ENCODE results near the gene KRTAP12-4. TPM values are rescaled to one million over a fixed set of nuclear protein-coding genes. Genes with fewer than 3 reads are reported as not detected.
"Not testable (repeated sequence)": the region's sequence is repeated elsewhere in the genome, so short reads cannot be mapped to it uniquely, and the experiment has no call there.

Gene KRTAP12-4, protein sequence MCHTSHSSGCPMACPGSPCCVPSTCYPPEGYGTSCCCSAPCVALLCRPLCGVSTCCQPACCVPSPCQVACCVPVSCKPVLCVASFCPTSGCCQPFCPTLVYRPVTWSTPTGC
- total RNA-seq: not detected
- long read RNA-seq: 0 reads

DNA sequence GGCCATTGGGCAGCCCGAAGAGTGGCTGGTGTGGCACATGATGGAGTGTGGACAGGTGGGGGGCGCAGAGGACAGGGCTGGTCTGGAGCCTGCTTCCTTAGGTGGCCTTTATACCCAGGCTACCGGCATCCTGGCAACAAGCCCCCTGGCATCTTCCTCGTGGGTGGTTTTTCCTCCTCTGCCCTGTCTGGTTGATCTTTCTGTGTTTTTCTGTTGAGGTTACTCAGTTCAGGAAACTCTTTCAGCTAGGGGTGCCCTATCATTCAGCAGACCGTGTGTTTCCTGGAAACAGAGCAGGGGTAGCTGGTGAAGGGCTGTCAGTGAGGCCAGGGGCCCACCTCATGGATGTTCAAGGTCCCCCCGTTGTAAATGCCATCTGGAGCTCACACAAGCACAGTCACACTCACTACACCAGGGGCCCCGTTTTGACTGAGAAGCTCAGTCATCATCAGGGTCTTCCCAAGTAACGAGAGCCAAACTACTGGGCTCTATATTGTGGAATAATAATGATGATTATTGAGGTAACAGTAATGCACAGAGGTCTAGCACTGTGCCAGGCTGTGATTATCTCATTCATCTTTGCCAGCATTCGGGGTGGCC, at the start of gene KRTAP12-4:
TSS of gene KRTAP12-4 (minus strand) at position 84 of the 600 bp plus-strand sequence. CDS start at position 39, 45 bp downstream.
- intact Hi-C loops (cut with micrococcal nuclease): no loop called here
- DNase-seq (no peak), ATAC-seq (no peak)

DNA sequence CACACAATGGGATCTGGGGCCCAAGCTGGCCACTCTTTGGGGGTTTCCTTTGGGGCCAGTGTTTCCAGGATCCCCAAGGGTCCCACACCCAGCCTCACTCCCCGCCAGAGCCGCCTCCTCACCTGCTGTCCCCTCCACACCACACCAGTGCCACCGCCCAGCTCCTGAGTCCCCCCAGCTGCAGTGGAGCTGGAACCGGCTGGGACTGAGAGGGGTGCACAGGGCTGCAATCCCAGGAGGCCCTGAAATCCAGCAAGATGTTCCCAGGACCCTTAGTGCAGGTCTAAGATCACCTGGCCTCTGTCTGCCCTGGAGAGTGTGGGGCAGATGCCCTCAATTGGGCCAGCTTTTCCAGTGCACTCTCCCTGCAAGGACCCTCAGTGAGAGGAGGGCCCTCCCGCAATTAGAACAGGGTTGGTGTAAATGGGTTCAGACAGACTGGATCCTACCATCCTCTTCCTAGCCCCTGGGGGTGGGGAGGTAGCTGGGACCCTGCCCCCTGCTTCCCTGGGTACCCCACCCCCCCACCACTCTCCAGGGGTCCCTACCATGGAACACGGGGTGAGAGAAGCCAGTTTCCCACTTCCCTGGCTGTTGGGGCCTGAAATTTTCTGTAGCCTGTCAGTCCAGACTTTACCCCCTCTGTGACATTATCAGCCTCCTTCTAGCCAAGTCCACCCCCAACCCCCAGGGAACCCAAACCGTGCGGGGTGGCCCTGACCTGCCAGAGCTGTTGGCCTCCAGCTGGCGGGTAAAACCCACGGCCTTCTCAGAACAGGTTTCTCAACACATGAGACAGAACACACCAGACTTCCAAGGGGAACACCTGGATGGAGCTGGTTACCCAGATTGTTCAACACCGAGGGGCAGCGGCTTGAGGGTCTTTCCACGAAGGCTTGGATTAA, 49.5 kb upstream of the KRTAP12-4 start:
- ATAC-seq (no peak), DNase-seq (no peak)
- intact Hi-C loops (cut with micrococcal nuclease): no loop called here

DNA sequence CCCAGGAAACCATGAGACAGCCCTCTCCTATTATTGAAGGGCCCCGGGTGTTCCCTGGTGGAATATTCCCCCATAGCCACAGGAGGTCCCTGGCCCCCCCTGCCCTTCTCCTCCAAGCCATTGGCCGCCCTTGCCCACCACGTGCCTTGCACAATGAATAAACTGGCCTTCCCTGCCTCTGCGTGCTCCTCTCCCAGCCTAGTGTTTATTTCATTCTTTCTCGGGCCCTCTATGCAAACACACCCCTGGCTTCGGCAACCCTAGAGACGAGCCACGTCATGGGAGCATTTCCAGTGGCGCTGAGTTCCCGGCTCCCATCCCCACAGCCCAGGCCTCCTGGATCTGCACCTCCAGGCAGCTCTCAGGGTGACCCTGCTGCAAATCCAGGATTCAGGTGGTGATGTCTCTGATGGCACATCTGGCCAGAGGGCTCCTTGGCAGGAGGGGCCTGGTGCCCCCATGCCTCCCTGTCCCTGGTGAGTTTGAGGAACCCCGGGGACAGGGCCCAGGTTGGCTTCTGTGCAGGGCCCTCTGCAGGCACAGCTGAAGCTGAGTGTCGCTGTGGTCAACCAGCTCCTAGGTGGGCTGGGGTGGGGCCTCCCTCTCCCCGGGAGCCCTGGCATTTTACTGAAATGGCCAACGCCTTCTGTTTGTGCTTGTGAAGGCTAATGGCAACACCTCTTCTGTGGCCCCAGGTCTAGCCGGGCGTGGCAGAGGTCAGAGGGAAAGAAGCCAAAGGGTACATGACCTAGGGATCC, 48.7 kb upstream of the KRTAP12-4 start:
- no peak for ATAC-seq
- intact Hi-C loops (cut with micrococcal nuclease): no loop called here
- no peak for DNase-seq

DNA sequence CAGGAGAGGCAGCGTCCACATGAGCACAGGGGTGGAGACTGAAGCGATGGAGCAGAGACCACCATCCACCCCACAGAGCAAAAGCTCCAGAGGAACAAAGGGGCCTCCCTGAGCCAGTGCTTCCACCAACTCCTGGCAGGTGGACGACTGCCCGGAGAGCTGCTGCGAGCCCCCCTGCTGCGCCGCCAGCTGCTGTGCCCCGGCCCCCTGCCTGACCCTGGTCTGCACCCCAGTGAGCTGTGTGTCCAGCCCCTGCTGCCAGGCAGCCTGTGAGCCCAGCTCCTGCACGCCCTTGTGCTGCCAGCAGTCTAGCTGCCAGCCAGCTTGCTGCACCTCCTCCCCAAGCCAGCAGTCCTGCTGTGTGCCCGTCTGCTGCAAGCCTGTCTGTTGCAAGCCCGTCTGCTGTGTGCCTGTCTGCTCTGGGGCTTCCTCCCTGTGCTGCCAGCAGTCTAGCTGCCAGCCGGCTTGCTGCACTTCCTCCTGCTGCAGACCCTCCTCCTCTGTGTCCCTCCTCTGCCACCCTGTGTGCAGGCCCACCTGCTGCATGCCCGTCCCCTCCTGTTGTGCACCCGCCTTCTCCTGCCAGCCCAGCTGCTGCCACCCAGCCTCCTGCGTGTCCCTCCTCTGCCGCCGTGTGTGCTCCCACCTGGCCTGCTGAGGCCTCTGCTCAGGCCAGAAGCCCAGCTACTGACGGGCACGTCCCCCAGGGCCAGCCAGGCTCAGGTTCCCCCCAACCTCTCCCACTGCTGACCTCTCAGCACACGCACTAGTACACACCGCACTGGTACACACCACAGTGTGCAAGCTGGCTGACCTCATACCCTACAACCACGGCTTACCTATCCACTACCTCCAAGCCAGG, 47.9 kb upstream of the KRTAP12-4 start:
- ATAC-seq (no peak), DNase-seq (no peak)
- intact Hi-C loops (cut with micrococcal nuclease): no loop called here

DNA sequence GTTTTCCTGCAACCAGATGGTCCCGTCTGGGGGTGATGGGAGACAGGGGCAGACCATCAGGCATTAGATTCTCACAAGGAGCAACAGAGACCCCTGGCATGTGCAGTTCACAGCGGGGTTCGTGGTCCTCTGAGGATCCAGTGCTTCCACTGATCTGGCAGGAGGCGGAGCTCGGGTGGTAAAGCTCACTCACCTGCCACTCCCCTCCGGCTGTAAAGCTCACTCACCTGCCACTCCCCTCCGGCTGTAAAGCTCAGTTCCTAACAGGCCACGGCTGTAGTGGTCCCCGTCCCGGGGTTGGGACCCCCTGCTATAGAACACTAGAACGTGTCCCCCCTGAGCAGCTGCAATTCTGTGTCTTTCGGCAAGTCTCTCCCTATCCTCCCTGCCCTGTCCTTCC, 47.1 kb upstream of the KRTAP12-4 start:
- ATAC-seq (no peak), DNase-seq (no peak)
- intact Hi-C loops (cut with micrococcal nuclease): no loop called here

DNA sequence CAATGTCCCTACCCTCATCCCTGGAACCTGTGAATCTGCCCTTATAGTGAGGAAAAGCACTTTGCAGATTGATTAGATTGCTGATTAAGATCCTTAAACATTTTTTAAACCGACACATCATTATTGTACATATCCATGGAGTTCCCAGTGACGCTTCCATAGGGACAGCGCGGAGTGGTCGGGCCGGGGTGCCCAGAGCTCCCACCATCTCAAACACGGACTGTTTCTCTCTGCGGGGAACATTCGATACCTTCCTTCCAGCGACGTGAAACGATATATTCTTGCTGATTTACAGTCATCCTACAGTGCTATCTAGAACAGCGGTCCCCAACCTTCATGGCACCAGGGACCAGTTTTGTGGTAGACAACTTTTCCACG, 46.6 kb upstream of the KRTAP12-4 start:
- no peak for ATAC-seq
- DNase-seq: no peak
- intact Hi-C loops (cut with micrococcal nuclease): no loop called here

DNA sequence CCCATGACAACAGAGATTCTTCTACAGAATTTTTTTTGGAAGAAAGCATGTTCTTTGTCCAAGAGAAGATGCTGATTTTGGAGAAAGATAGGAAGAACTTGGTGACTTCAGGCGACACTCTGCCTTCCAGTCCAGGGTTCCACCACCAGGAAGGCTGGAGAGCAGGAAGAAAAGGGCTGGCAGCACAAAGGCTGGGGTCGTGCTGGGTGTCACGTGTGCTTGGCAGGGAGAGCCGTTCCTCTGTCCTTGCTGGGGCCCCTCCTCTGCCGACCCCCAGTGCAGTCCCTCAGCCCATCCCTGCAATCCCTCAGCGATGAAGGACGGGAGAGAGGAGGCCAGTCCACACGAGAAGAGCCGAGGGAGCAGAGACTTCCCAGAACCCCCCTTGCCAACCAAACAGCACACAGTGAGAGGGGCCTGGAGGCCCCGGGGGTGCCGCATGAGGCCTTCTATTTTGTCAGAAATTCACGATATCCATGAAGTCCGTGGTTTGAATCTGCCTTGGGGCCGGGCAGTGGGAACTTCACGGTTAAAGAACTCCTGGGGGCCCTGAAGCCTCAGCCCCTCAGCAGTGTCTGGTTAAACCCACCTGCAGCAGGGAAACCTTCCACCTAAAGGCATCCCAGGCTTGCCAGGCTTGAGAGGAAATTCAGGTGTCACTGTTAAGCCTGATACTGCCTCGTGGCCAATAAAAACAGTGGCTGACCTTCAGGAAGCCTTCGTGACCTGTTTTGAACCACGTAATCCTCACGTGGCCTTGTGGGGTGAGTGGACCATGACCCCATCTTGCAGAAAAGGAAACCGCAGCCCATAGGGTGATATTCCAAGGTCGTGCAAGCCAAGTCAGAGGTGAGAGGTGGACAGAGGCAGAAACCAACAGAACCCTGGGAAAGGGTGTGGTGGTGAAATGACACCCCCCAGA, 45.9 kb upstream of the KRTAP12-4 start:
- DNase-seq (no peak), ATAC-seq (no peak)
- intact Hi-C loops (cut with micrococcal nuclease): no loop called here

DNA sequence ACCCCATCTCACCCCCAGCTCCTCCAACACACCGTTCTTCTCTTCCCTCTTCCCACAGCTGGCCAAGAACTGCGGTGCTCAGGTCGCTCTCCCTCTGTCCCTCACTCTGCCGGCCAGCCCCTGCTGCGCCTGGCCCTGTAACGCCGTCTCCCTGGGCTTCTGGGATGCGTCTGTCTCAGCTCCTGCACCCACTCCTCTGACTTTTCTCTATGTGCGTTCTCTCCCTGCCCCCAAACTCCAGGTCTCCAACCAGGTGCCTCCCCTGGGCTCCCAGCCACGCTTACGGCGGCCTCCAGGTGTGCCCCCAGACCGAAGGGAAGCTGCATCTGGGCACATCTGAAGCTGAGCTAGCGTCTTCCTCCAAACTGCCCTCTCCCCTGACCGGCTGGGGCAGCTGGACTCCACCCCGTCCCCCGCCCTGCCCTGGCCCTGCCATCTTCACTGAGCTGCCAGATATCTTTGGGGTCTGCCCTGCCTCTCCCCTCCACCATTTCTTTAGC, 45.1 kb upstream of the KRTAP12-4 start:
- intact Hi-C loops (cut with micrococcal nuclease): no loop called here
- no peak for ATAC-seq
- DNase-seq: no peak

DNA sequence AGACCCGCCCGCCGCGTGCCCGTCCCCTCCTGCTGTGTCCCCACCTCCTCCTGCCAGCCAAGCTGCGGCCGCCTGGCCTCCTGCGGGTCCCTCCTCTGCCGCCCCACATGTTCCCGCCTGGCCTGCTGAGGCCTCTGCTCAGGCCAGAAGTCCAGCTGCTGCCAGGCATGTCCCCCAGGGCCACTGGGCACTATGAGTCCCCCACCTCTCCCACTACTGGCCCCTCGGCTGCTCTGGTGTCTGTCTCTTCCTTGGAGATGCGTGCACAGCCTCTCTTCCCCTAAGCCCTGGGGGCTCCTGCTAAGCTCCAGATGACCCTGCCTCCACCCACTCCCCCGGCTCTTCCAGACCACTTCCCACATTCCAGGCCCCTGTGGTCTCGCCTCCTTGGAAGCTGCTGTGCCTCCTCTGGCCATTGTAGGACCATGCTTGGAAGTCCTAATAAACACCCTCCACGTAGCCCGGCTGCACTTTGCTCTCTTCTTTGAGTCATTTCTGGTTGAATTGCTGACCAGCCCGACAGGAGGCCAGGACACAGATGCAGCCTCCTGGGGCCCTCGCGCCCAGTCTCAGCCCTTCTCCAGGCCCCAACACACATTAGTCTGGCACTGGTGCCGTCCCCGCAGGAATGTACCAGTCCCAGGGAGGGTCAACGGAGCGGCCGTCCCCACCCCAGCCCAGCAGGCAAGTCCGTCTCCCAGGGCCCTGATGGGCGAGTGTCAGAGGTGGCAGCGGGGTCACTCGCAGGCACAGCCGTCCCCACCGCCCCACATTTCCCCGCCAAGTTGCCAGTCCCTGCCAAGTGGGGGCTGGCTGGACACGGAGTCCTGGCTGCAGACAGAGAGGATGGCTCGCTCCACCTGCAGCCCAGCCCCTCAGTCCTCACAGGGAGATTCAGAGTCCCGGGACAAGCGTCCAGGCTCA, 43.6 kb upstream of the KRTAP12-4 start:
- ATAC-seq (peak; percentile 28), DNase-seq (no peak)
- intact Hi-C loops (cut with micrococcal nuclease): no loop called here

DNA sequence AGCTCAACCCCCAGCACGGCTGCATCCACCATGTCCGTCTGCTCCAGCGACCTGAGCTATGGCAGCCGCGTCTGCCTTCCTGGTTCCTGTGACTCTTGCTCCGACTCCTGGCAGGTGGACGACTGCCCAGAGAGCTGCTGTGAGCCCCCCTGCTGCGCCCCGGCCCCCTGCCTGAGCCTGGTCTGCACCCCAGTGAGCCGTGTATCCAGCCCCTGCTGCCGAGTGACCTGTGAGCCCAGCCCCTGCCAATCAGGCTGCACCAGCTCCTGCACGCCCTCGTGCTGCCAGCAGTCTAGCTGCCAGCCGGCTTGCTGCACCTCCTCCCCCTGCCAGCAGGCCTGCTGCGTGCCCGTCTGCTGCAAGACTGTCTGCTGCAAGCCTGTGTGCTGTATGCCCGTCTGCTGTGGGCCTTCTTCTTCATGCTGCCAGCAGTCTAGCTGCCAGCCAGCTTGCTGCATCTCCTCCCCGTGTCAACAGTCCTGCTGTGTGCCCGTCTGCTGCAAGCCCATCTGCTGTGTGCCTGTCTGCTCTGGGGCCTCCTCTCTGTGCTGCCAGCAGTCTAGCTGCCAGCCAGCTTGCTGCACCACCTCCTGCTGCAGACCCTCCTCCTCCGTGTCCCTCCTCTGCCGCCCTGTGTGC, 42.8 kb upstream of the KRTAP12-4 start, which contains the start of gene KRTAP10-12:
TSS of gene KRTAP10-12 (plus strand) at position 1 of the 639 bp plus-strand sequence. CDS start at position 31, 30 bp downstream.
- DNase-seq; ATAC-seq; intact Hi-C loops (cut with micrococcal nuclease): not testable (repeated sequence)

DNA sequence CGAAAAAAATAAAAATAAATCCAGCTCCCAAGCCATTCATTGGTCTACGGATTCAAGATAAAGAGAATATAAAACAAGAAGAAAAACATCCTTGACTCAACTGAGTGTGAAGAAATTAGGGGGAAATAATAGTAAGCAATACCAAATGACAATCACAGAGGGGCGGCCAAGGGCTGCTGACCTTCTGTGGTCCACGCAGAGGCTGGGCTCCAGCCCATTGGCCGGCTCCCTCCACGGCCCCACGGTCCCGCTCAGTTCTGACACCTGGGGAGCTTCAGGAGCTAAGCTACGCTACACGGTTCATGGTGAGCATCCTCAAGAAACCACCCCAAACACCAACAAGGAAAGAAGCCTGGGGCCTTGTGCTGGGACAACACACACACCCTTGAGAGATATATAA, 42.1 kb upstream of the KRTAP12-4 start:
- ATAC-seq (no peak), DNase-seq (no peak)
- intact Hi-C loops (cut with micrococcal nuclease): no loop called here

DNA sequence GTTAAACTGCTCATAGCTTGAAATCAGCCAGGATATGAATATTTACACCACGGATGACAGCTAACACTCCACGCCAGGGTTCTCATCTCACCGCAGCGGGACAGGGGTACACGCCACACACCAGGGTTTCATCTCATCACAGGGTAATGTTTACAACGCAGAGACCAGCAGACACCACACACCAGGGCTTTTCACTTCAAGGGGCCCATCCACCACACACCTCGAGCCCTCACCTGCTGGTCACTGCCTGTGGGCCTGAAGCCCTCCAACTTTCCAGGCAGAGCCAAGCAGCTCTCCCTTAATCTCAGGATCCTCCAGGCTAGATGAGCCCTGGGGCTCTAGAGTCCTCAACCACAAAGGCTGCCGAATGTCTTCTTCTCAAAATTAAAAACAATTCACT, 41.2 kb upstream of the KRTAP12-4 start:
- ATAC-seq: no peak
- DNase-seq: no peak
- intact Hi-C loops (cut with micrococcal nuclease): no loop called here

DNA sequence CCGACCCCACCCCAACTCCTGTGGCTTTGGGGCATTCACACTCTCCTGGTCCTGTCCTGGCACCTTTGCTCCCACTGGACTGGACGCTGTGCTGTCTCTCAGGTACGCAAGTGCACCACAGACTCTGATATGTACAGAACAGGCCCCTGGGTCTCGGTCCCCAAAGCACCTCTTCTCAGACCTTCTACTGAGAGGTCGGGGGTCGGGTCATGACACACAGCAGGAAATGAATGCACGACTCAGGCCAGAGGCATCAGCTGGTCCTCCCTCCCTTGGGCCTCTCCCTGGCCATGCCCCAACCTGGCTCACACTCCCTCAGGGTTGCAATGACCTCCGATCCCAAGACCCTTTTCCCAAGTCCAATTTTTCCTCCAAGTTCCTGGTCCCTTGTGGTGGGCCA, 40.7 kb upstream of the KRTAP12-4 start:
- no peak for ATAC-seq
- DNase-seq: no peak
- intact Hi-C loops (cut with micrococcal nuclease): no loop called here

DNA sequence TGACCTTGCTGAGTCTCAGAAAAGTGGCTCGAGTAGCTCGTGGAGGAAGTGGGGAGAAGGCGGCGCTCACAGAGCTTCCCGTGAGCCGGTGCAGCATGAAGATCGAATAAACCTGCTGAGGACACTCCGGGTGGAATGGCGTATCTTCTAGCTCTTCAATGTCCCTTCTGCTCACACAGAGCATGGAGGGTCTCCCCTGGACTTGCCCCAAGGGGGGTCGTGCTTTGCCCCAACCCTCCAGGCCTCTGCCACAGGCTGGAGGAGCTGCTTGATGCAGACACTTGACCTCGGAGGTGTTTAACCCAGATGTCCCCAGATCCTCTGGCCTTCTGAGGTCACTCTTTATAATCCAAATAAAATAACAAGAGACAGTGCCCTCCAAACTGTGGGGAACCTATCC, 40.3 kb upstream of the KRTAP12-4 start:
- DNase-seq (no peak), ATAC-seq (no peak)
- intact Hi-C loops (cut with micrococcal nuclease): no loop called here

DNA sequence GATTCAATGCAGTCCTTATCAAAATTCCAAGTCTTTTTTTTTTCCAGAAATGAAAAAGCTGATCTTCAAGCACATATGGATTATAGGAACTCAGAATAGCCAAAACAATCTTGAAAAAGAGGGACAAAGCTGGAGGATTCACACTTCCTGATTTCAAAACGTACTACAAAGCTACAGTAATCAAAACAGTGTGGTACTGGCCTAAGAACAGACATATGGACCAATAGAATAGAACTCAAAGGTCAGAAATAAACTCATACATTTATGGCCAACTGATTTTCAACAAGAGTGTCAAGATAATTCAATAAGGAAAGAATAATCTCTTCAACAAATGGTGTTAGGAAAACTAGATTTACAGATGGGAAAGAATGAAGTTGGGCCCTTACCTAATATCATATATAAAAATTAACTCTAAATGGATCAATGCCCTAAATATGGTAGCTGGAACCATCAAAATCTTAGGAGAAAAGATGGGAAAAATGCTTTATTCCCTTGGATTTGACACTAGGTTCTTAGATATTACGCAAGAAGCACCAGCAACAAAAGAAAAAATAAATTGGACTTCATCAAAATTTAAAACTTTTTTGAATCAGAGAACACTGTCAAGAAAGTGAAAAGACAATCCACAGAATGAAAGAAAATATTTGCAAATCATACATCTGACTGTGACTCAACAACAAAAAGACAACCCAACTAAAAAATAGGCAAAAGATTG, 38.5 kb upstream of the KRTAP12-4 start:
- intact Hi-C loops (cut with micrococcal nuclease): no loop called here
- ATAC-seq (no peak), DNase-seq (no peak)
